GM18858 (cell line): Measurements from ENCODE around the gene NTM.

Source experiments
- ATAC-seq: cut with Tn5 transposase; IDR thresholded peaks from one replicate; pipeline ENCODE4 v1.9.1; 2021; ENCODE audit not compliant: unreplicated experiment

The NTM gene

GRCh38 chr11:131978351-131978750 is 607.9 kb downstream of the NTM start:
- no peak for ATAC-seq

GRCh38 chr11:131979364-131979763 is 608.9 kb downstream of the NTM start:
- no peak for ATAC-seq

- ATAC-seq = no peak
Observed at GRCh38 chr11:131980199-131980598, 609.8 kb downstream of the NTM start.

- ATAC-seq = no peak
Observed at GRCh38 chr11:131980888-131981668, 610.7 kb downstream of the NTM start.

GRCh38 chr11:131982154-131982553 is 611.7 kb downstream of the NTM start:
- no peak for ATAC-seq

- ATAC-seq = no peak
Observed at GRCh38 chr11:131985846-131986301, 615.5 kb downstream of the NTM start.

GRCh38 chr11:131987703-131988102 is 617.3 kb downstream of the NTM start:
- no peak for ATAC-seq

GRCh38 chr11:131991606-131992005 is 621.2 kb downstream of the NTM start:
- no peak for ATAC-seq

GRCh38 chr11:131993246-131993645 is 622.8 kb downstream of the NTM start:
- no peak for ATAC-seq

GRCh38 chr11:131998020-131998419 is 627.6 kb downstream of the NTM start:
- ATAC-seq = no peak

GRCh38 chr11:131999084-131999483 is 628.7 kb downstream of the NTM start:
- ATAC-seq = no peak

- ATAC-seq = no peak
Observed at GRCh38 chr11:131999955-132000354, 629.5 kb downstream of the NTM start.

GRCh38 chr11:132005887-132006286 is 635.5 kb downstream of the NTM start:
- no peak for ATAC-seq

GRCh38 chr11:132006884-132007580 is 636.6 kb downstream of the NTM start:
- no peak for ATAC-seq

- no peak for ATAC-seq
Observed at GRCh38 chr11:132008226-132008625, 637.8 kb downstream of the NTM start.

- no peak for ATAC-seq
Observed at GRCh38 chr11:132008872-132009271, 638.5 kb downstream of the NTM start.

GRCh38 chr11:132020001-132020400 is 649.6 kb downstream of the NTM start:
- ATAC-seq = no peak

GRCh38 chr11:132022285-132022684 is 651.9 kb downstream of the NTM start:
- ATAC-seq = no peak

GRCh38 chr11:132022733-132023478 is 652.5 kb downstream of the NTM start:
- no peak for ATAC-seq

GRCh38 chr11:132024587-132025295 is 654.3 kb downstream of the NTM start:
- ATAC-seq = peak; percentile 70

- ATAC-seq = no peak
Observed at GRCh38 chr11:132026746-132027145, 656.3 kb downstream of the NTM start.
